Measurements from ENCODE around the gene SLC35F3.
A peak's percentile ranks its signal among the peaks of the same experiment; 100 is the strongest.

The SLC35F3 gene

GRCh38 chr1:234372011-234372757, 467.7 kb downstream of the SLC35F3 start:
- peak overlapping the region; percentile 94 to 97 (median 97) for H3K4me3 Mint-ChIP-seq

GRCh38 chr1:234373064-234373958, 468.8 kb downstream of the SLC35F3 start, which contains the start of gene COA6:
TSS of gene COA6 (plus strand) at chr1:234373456. CDS start at chr1:234373467, 11 bp downstream.
- H3K4me1 Mint-ChIP-seq = peaks cover 27% of the 10 kb centered on the region
- TF ChIP-seq CTCF (IDR thresholded peaks at IDR 0.05; ENCODE audit: unreplicated experiment in 3 of 3) = no peak
- peak within 1 kb of the TSS; percentile 94 to 97 (median 97) for H3K4me3 Mint-ChIP-seq
- H3K36me3 Mint-ChIP-seq (ENCODE audit: low read depth) = peaks cover 23% of the 10 kb centered on the region
- peak within 1 kb of the TSS; percentile 98 for H3K27ac Mint-ChIP-seq
- H3K9me3 Mint-ChIP-seq = no peaks in the 10 kb centered on the region
- peaks cover 7% of the 10 kb centered on the region for H3K27me3 Mint-ChIP-seq (ENCODE audit: low read depth)

More at GRCh38 chr1:234372011-234372757, 467.7 kb downstream of the SLC35F3 start:
- Mint-ChIP-seq H3K27me3 (ENCODE audit: low read depth) (peaks cover 13% of the 10 kb centered on the region), H3K27ac (peak overlapping the region; percentile 98), H3K4me1 (peaks cover 27% of the 10 kb centered on the region), H3K36me3 (ENCODE audit: low read depth) (peaks cover 12% of the 10 kb centered on the region), H3K9me3 (no peaks in the 10 kb centered on the region)
- no peak for TF ChIP-seq CTCF (IDR thresholded peaks at IDR 0.05; ENCODE audit: unreplicated experiment in 3 of 3)

- peaks cover 27% of the 10 kb centered on the region for H3K4me1 Mint-ChIP-seq
Observed at GRCh38 chr1:234373959-234374254, 469.4 kb downstream of the SLC35F3 start.

More at GRCh38 chr1:234373959-234374254, 469.4 kb downstream of the SLC35F3 start:
- Mint-ChIP-seq H3K36me3 (ENCODE audit: low read depth) (peaks cover 29% of the 10 kb centered on the region), H3K9me3 (no peaks in the 10 kb centered on the region), H3K4me3 (peak overlapping the region; percentile 94 to 97 (median 97)), H3K27me3 (ENCODE audit: low read depth) (peaks cover under 1% of the 10 kb centered on the region), H3K27ac (peak overlapping the region; percentile 98)
- no peak for TF ChIP-seq CTCF (IDR thresholded peaks at IDR 0.05; ENCODE audit: unreplicated experiment in 3 of 3)

Data from nephron (organoid).